K562 (cell line): Measurements from ENCODE around the gene ERVH48-1. TPM values are rescaled to one million over a fixed set of nuclear protein-coding genes. Genes with fewer than 3 reads are reported as not detected.

ENCODE experiments used
- EP400 ChIP-seq: fragments of 450-650 bp; IDR thresholded peaks from 2 replicates; pipeline ENCODE4 v1.6.1; 2017; ENCODE audit warnings: antibody characterized with exemption, mild to moderate bottlenecking, moderate library complexity
- HCFC1 ChIP-seq: IDR thresholded peaks from 2 replicates; pipeline ENCODE4 v1.6.1; 2012; ENCODE audit warnings: low read depth, low read length, improper control_type of control experiment
- HIVEP1 ChIP-seq: fragments of 250-450 bp; sonication (Bioruptor Pico); IDR thresholded peaks from 2 replicates; pipeline ENCODE4 v1.4.0; 2020; ENCODE audit warnings: mild to moderate bottlenecking
- KLF16 ChIP-seq: IDR thresholded peaks from 2 replicates; pipeline ENCODE4 v1.6.1; 2016; ENCODE audit warnings: antibody characterized with exemption
- MTA1 ChIP-seq: fragments of 450-650 bp; IDR thresholded peaks from 2 replicates; pipeline ENCODE4 v1.6.1; 2017; ENCODE audit warnings: borderline replicate concordance
- NCOA4 ChIP-seq: fragments of 450-650 bp; IDR thresholded peaks from 2 replicates; pipeline ENCODE4 v1.6.1; 2018; ENCODE audit warnings: mild to moderate bottlenecking; ENCODE audit not compliant: partially characterized antibody
- RBM34 ChIP-seq: fragments of 200-400 bp; formaldehyde crosslinking; IDR thresholded peaks from 2 replicates; pipeline ENCODE4 v1.6.1; 2018; ENCODE audit warnings: low read length, borderline replicate concordance; ENCODE audit not compliant: insufficient read depth
- SRSF7 ChIP-seq: fragments of 200-400 bp; formaldehyde crosslinking; optimal IDR thresholded peaks from 2 replicates; pipeline ENCODE3; 2017; ENCODE audit warnings: mild to moderate bottlenecking, low read depth, low read length
- TAL1 ChIP-seq: fragments of 450-650 bp; IDR thresholded peaks from 2 replicates; pipeline ENCODE4 v1.6.1; 2016; ENCODE audit warnings: mild to moderate bottlenecking
- ZNF79 ChIP-seq: fragments of 250-450 bp; sonication (Bioruptor Pico); IDR thresholded peaks from 2 replicates; pipeline ENCODE4 v1.4.0; 2020; ENCODE audit warnings: low read depth, mild to moderate bottlenecking, moderate library complexity
- polyA plus RNA-seq, 8 experiments: library from polyadenylated mRNA; depleted of rRNA in 4 of 8; stranded (reverse) in 5 of 8; unstranded in 3 of 8; fragments of >200 nt; fragmentation: Nextera tagmentation in 2 of 8; fragmentation: Illumina TruSeq in 1 of 8; extraction: Ambion mirVana in 2 of 8; extraction: Trizol in 1 of 8; gene quantifications; 2 replicates each; pipeline versions ENCODE4 v1.2.1 to v1.2.3, GENCODE V29; 2011 to 2014; ENCODE audit warnings: inconsistent platforms in 1 of 8, missing spikeins in 1 of 8
- total RNA-seq, 7 experiments: library from RNA; depleted of rRNA in 6 of 7; stranded (reverse); fragments of >200 nt in 6 of 7; fragmentation: Illumina TruSeq in 2 of 7; extraction: Trizol in 2 of 7; gene quantifications; 2 replicates each; pipeline versions ENCODE4 v1.2.1 to v1.2.3, GENCODE V29; 2011 to 2021; ENCODE audit warnings: low replicate concordance in 1 of 7
- TF ChIP-seq, protein P1 (sequence below): fragments of 250-450 bp; sonication (Bioruptor Pico); IDR thresholded peaks from 2 replicates; pipeline ENCODE4 v1.8.0; 2022; ENCODE audit warnings: inconsistent platforms
- TF ChIP-seq, protein P2 (sequence below): fragments of 250-450 bp; sonication (Bioruptor Pico); IDR thresholded peaks from 2 replicates; pipeline ENCODE4 v1.4.0; 2020
- TF ChIP-seq, protein P3 (sequence below): fragments of 450-650 bp; IDR thresholded peaks from 2 replicates; pipeline ENCODE4 v1.6.1; 2016; ENCODE audit warnings: mild to moderate bottlenecking
- TF ChIP-seq, protein P4 (sequence below): fragments of 450-650 bp; IDR thresholded peaks from 2 replicates; pipeline ENCODE4 v1.6.1; 2018; ENCODE audit not compliant: partially characterized antibody

The ERVH48-1 gene
- total and polyA plus RNA-seq, 9 of the 15 experiments (the other 6 are each of a cell fraction or from before 2014, with no cell fraction given): 0.08 to 0.49 (median 0.16) TPM; not detected in 3

DNA sequence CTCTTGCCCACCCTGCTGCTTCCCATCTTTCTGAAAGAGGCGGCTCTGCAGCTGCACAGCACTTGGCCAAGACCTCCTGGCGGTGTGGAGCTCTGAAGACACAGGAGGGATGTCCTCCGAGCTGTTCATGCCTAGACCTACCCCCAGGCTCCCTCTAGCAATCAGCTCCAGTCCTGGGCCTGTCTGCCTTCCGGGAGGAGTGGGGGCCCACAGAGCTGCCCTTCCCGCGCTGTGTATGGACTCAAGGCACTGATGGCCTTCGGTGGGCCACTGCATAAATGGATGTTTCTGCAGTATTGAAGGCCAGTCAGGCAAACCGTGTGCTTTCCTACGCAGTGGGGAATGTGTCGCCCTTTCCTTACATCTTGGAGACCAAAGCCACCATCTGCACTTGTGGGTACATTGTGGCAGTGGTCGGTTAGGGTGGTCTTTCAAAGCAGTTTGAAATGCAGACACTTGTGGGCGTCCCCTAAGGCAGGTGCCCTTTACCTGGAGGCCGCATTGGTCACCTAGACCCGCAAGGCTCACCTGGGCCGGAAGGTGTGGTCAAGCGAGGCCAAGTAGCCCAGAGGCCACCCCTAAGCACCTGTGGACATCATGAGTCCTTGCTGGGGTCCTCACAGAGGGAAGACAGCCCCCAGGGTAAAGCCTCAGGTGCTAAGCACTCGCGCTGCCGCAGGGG, 48.0 kb upstream of the ERVH48-1 start (continued):
- TF ChIP-seq, protein P1, sequence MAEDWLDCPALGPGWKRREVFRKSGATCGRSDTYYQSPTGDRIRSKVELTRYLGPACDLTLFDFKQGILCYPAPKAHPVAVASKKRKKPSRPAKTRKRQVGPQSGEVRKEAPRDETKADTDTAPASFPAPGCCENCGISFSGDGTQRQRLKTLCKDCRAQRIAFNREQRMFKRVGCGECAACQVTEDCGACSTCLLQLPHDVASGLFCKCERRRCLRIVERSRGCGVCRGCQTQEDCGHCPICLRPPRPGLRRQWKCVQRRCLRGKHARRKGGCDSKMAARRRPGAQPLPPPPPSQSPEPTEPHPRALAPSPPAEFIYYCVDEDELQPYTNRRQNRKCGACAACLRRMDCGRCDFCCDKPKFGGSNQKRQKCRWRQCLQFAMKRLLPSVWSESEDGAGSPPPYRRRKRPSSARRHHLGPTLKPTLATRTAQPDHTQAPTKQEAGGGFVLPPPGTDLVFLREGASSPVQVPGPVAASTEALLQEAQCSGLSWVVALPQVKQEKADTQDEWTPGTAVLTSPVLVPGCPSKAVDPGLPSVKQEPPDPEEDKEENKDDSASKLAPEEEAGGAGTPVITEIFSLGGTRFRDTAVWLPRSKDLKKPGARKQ (CRISPR knock-in tag): no peak
- TF ChIP-seq HCFC1 (no peak), NCOA4 (no peak), TAL1 (no peak), MTA1 (0 out of 2 replicates have a peak, but pooled peaks have one; percentile 37), KLF16 (no peak), SRSF7 (no peak), ZNF79 (CRISPR knock-in tag) (0 out of 2 replicates have a peak, but pooled peaks have one; percentile 33), RBM34 (no peak), HIVEP1 (no peak), EP400 (no peak)
- TF ChIP-seq, protein P2, sequence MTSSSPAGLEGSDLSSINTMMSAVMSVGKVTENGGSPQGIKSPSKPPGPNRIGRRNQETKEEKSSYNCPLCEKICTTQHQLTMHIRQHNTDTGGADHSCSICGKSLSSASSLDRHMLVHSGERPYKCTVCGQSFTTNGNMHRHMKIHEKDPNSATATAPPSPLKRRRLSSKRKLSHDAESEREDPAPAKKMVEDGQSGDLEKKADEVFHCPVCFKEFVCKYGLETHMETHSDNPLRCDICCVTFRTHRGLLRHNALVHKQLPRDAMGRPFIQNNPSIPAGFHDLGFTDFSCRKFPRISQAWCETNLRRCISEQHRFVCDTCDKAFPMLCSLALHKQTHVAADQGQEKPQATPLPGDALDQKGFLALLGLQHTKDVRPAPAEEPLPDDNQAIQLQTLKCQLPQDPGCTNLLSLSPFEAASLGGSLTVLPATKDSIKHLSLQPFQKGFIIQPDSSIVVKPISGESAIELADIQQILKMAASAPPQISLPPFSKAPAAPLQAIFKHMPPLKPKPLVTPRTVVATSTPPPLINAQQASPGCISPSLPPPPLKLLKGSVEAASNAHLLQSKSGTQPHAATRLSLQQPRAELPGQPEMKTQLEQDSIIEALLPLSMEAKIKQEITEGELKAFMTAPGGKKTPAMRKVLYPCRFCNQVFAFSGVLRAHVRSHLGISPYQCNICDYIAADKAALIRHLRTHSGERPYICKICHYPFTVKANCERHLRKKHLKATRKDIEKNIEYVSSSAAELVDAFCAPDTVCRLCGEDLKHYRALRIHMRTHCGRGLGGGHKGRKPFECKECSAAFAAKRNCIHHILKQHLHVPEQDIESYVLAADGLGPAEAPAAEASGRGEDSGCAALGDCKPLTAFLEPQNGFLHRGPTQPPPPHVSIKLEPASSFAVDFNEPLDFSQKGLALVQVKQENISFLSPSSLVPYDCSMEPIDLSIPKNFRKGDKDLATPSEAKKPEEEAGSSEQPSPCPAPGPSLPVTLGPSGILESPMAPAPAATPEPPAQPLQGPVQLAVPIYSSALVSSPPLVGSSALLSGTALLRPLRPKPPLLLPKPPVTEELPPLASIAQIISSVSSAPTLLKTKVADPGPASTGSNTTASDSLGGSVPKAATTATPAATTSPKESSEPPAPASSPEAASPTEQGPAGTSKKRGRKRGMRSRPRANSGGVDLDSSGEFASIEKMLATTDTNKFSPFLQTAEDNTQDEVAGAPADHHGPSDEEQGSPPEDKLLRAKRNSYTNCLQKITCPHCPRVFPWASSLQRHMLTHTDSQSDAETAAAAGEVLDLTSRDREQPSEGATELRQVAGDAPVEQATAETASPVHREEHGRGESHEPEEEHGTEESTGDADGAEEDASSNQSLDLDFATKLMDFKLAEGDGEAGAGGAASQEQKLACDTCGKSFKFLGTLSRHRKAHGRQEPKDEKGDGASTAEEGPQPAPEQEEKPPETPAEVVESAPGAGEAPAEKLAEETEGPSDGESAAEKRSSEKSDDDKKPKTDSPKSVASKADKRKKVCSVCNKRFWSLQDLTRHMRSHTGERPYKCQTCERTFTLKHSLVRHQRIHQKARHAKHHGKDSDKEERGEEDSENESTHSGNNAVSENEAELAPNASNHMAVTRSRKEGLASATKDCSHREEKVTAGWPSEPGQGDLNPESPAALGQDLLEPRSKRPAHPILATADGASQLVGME (CRISPR knock-in tag): no peak
- TF ChIP-seq, protein P3, sequence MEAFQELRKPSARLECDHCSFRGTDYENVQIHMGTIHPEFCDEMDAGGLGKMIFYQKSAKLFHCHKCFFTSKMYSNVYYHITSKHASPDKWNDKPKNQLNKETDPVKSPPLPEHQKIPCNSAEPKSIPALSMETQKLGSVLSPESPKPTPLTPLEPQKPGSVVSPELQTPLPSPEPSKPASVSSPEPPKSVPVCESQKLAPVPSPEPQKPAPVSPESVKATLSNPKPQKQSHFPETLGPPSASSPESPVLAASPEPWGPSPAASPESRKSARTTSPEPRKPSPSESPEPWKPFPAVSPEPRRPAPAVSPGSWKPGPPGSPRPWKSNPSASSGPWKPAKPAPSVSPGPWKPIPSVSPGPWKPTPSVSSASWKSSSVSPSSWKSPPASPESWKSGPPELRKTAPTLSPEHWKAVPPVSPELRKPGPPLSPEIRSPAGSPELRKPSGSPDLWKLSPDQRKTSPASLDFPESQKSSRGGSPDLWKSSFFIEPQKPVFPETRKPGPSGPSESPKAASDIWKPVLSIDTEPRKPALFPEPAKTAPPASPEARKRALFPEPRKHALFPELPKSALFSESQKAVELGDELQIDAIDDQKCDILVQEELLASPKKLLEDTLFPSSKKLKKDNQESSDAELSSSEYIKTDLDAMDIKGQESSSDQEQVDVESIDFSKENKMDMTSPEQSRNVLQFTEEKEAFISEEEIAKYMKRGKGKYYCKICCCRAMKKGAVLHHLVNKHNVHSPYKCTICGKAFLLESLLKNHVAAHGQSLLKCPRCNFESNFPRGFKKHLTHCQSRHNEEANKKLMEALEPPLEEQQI: no peak
- TF ChIP-seq, protein P4, sequence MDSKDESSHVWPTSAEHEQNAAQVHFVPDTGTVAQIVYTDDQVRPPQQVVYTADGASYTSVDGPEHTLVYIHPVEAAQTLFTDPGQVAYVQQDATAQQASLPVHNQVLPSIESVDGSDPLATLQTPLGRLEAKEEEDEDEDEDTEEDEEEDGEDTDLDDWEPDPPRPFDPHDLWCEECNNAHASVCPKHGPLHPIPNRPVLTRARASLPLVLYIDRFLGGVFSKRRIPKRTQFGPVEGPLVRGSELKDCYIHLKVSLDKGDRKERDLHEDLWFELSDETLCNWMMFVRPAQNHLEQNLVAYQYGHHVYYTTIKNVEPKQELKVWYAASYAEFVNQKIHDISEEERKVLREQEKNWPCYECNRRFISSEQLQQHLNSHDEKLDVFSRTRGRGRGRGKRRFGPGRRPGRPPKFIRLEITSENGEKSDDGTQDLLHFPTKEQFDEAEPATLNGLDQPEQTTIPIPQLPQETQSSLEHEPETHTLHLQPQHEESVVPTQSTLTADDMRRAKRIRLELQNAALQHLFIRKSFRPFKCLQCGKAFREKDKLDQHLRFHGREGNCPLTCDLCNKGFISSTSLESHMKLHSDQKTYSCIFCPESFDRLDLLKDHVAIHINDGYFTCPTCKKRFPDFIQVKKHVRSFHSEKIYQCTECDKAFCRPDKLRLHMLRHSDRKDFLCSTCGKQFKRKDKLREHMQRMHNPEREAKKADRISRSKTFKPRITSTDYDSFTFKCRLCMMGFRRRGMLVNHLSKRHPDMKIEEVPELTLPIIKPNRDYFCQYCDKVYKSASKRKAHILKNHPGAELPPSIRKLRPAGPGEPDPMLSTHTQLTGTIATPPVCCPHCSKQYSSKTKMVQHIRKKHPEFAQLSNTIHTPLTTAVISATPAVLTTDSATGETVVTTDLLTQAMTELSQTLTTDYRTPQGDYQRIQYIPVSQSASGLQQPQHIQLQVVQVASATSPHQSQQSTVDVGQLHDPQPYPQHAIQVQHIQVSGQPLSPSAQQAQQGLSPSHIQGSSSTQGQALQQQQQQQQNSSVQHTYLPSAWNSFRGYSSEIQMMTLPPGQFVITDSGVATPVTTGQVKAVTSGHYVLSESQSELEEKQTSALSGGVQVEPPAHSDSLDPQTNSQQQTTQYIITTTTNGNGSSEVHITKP: no peak
